Measurements from ENCODE around the gene SARNP.

SARNP gene

DNA sequence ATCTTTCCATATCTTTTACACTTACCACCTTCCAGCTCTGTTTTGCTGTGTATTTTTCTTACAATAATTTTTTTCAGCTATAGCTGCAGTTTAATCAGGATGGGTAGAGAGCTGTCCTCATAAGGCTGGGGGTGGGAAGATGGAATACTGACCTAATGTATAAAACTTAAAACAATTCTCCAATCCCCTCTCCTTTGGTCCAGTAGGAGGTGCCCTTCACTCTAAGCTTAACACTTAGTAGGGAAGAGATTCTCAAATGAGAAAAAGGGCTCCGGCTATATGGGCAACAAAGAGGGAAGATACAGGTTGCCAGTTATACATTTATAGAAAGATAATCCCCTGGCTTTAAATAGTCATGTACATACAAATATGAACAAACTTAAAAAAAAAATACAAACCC lies 3.2 kb upstream of the SARNP start:
- Histone ChIP-seq H3K27me3 (ENCODE audit: low read depth, low read length) (no peaks in the 10 kb centered on the region), H3K9ac (ENCODE audit: low read length) (no peak overlapping the region), H4K20me1 (ENCODE audit: insufficient read depth, low read length) (no peaks in the 10 kb centered on the region; the same call in 1 of the 2 replicates), H3K4me2 (ENCODE audit: low read length) (no peak overlapping the region), H3K36me3 (replicated peaks; ENCODE audit: low read depth, low read length) (peaks cover 46% of the 10 kb centered on the region), H3K79me2 (ENCODE audit: low read length) (peaks cover 45% of the 10 kb centered on the region), H2AFZ (ENCODE audit: low read depth, low read length) (no peak overlapping the region), H3K4me1 (ENCODE audit: low read length) (peaks cover 16% of the 10 kb centered on the region), H3K4me3 (ENCODE audit: low read length) (no peak overlapping the region), H3K9me3 (ENCODE audit: insufficient read depth, low read length) (no peaks in the 10 kb centered on the region), H3K27ac (ENCODE audit: low read length) (no peak overlapping the region)
- TF ChIP-seq, protein P1, sequence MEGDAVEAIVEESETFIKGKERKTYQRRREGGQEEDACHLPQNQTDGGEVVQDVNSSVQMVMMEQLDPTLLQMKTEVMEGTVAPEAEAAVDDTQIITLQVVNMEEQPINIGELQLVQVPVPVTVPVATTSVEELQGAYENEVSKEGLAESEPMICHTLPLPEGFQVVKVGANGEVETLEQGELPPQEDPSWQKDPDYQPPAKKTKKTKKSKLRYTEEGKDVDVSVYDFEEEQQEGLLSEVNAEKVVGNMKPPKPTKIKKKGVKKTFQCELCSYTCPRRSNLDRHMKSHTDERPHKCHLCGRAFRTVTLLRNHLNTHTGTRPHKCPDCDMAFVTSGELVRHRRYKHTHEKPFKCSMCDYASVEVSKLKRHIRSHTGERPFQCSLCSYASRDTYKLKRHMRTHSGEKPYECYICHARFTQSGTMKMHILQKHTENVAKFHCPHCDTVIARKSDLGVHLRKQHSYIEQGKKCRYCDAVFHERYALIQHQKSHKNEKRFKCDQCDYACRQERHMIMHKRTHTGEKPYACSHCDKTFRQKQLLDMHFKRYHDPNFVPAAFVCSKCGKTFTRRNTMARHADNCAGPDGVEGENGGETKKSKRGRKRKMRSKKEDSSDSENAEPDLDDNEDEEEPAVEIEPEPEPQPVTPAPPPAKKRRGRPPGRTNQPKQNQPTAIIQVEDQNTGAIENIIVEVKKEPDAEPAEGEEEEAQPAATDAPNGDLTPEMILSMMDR (IDR thresholded peaks at IDR 0.05; ENCODE audit: low read depth, low read length): peak; percentile 17
- no peak for TF ChIP-seq EZH2phosphoT487 (IDR thresholded peaks at IDR 0.05; ENCODE audit: low read depth)

DNA sequence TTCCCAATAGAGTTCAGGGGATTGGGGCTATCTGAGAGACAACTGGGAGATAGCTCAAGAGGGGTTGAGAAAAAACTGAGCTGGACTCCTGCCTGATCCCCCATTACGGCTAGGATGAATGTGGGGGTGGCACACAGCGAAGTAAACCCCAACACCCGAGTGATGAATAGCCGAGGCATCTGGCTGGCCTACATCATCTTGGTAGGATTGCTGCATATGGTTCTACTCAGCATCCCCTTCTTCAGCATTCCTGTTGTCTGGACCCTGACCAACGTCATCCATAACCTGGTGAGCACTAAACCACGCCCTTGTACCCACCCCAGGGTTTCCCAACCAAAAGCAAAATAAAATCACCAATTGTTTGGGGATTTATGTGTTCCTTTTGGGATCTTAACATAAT lies 1.4 kb upstream of the SARNP start:
- peak overlapping the region; percentile 91 for H3K9ac ChIP-seq (ENCODE audit: low read length)
- H3K4me3 ChIP-seq (ENCODE audit: low read length): peak overlapping the region; percentile 99
- no peak overlapping the region for H2AFZ ChIP-seq (ENCODE audit: low read depth, low read length)
- TF ChIP-seq EZH2phosphoT487 (IDR thresholded peaks at IDR 0.05; ENCODE audit: low read depth): no peak
- TF ChIP-seq, protein P1 (IDR thresholded peaks at IDR 0.05; ENCODE audit: low read depth, low read length): no peak
- no peaks in the 10 kb centered on the region for H3K27me3 ChIP-seq (ENCODE audit: low read depth, low read length)
- no peak overlapping the region for H3K27ac ChIP-seq (ENCODE audit: low read length)
- peak overlapping the region; percentile 99 for H3K4me2 ChIP-seq (ENCODE audit: low read length)
- peaks cover 2% of the 10 kb centered on the region for H4K20me1 ChIP-seq (ENCODE audit: insufficient read depth, low read length)
- H3K9me3 ChIP-seq (ENCODE audit: insufficient read depth, low read length): no peaks in the 10 kb centered on the region
- peaks cover 50% of the 10 kb centered on the region for H3K36me3 ChIP-seq (replicated peaks; ENCODE audit: low read depth, low read length)
- peaks cover 17% of the 10 kb centered on the region for H3K4me1 ChIP-seq (ENCODE audit: low read length)
- peaks cover 54% of the 10 kb centered on the region for H3K79me2 ChIP-seq (ENCODE audit: low read length)

DNA sequence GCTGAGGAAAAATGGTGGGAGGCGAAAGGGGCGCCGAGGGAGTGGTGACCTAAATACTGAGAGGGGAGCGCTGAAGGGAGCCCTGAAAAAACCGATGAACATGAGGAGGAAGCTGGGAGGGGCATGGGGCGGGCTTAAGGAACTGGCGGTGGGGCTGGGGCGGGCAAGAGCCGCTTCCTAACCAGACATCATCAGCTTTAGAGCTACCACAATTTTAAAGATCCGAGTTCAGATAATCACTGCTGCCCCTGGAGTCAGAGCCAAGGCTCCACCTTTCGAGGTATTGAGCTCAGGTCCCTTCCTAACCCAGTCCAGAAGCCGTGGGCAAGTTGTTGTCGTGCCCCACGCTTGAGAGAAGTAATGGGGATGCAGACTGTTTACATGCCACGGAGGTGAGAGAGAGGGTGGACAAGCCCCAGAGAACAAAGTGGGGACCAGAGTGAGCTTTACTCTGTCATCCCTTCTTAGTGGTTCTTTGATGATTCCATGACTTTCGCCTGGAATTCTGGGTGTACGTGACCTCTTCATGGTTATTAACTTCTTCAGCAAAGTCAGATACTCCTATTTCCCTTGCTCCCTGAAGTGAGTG lies 710 bp upstream of the SARNP start:
- Histone ChIP-seq H4K20me1 (ENCODE audit: insufficient read depth, low read length) (peaks cover 5% of the 10 kb centered on the region), H3K9me3 (ENCODE audit: insufficient read depth, low read length) (no peaks in the 10 kb centered on the region), H2AFZ (ENCODE audit: low read depth, low read length) (peak overlapping the region; percentile 85), H3K4me1 (ENCODE audit: low read length) (peaks cover 17% of the 10 kb centered on the region), H3K36me3 (replicated peaks; ENCODE audit: low read depth, low read length) (peaks cover 54% of the 10 kb centered on the region), H3K9ac (ENCODE audit: low read length) (peak overlapping the region; percentile 91), H3K79me2 (ENCODE audit: low read length) (peaks cover 60% of the 10 kb centered on the region), H3K27ac (ENCODE audit: low read length) (peak overlapping the region; percentile 48), H3K4me2 (ENCODE audit: low read length) (peak overlapping the region; percentile 99), H3K4me3 (ENCODE audit: low read length) (peak overlapping the region; percentile 99), H3K27me3 (ENCODE audit: low read depth, low read length) (no peaks in the 10 kb centered on the region)
- TF ChIP-seq, protein P1 (IDR thresholded peaks at IDR 0.05; ENCODE audit: low read depth, low read length): no peak
- TF ChIP-seq EZH2phosphoT487 (IDR thresholded peaks at IDR 0.05; ENCODE audit: low read depth): no peak

DNA sequence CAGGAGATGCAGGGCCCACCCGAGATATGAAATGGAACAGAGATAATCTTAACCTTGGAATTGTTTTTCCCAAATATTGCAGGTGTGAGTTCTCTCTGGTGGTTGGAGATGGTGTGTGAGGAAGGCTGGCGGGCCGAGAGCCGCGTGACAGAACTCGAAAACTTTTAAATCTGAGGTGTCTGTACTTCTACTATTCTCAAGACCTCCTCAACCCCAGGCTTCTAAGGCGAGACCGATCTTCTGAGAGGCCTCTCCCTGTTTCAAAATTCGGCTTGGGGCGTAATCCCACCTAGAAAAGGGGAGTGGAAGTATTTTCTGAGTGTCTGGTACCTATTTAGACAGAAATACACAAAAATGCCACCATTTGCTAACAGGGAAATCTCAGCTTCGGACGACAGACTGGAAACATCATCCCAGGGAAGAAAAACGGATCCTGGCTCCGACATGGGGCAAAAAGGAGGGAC lies 611 bp downstream of the SARNP start:
- Histone ChIP-seq H4K20me1 (ENCODE audit: insufficient read depth, low read length) (peaks cover 14% of the 10 kb centered on the region), H3K4me1 (ENCODE audit: low read length) (peaks cover 17% of the 10 kb centered on the region), H3K79me2 (ENCODE audit: low read length) (peaks cover 73% of the 10 kb centered on the region), H3K4me2 (ENCODE audit: low read length) (peak overlapping the region; percentile 67), H3K9me3 (ENCODE audit: insufficient read depth, low read length) (no peaks in the 10 kb centered on the region), H3K27ac (ENCODE audit: low read length) (peak overlapping the region; percentile 67), H3K9ac (ENCODE audit: low read length) (peak overlapping the region; percentile 95), H3K36me3 (replicated peaks; ENCODE audit: low read depth, low read length) (peaks cover 49% of the 10 kb centered on the region), H3K4me3 (ENCODE audit: low read length) (peak overlapping the region; percentile 89), H3K27me3 (ENCODE audit: low read depth, low read length) (no peaks in the 10 kb centered on the region), H2AFZ (ENCODE audit: low read depth, low read length) (peak overlapping the region; percentile 71; the same call in 1 of the 2 replicates)
- no peak for TF ChIP-seq EZH2phosphoT487 (IDR thresholded peaks at IDR 0.05; ENCODE audit: low read depth)
- TF ChIP-seq, protein P1 (IDR thresholded peaks at IDR 0.05; ENCODE audit: low read depth, low read length): no peak
